ENCODE results near the gene TLL2.

Gene TLL2

DNA sequence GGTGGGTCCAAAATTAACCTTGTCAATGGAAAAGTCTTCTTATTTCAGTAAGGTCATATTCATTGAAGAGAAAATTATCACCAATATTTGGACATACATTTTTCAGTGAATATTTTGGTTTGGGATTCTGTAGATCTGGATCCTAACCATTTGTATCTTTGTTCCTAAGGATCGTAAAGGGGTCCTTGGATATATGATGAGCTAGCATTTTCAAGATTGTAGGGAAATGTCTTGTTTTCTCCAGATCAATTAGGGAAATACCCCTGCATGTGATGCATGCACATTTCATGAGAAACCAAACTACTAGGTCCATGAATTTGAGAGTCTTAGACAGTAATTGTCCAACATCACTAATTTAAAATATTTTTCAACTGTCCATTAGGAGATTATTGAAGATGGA, 191.5 kb downstream of the TLL2 start:
- no peak for ATAC-seq (ENCODE audit: insufficient read depth, low read depth)
- DNase-seq, result no peak
- Histone ChIP-seq H3K4me1 (ENCODE audit: insufficient read depth, low read length) (no peaks in the 10 kb centered on the region), H2AFZ (ENCODE audit: low read depth, low read length) (no peak overlapping the region), H3K4me3 (ENCODE audit: low read depth in 1 of 2, low read length in 2 of 2) (no peak overlapping the region), H3K9me3 (ENCODE audit: insufficient read depth, low read length, severe bottlenecking) (no peaks in the 10 kb centered on the region), H3K27me3 (ENCODE audit: insufficient read depth, low read length, poor library complexity) (no peaks in the 10 kb centered on the region), H3K27ac (ENCODE audit: low read length) (no peak overlapping the region), H3K79me2 (ENCODE audit: insufficient read depth, low read length) (no peaks in the 10 kb centered on the region), H3K36me3 (ENCODE audit: insufficient read depth, low read length) (peaks cover 98% of the 10 kb centered on the region), H3K9ac (ENCODE audit: low read depth, low read length) (no peak overlapping the region), H3K4me2 (ENCODE audit: insufficient read depth, low read length) (no peak overlapping the region), H4K20me1 (ENCODE audit: insufficient read depth, low read length) (no peaks in the 10 kb centered on the region; the same call in 1 of the 2 replicates)
- TF ChIP-seq EZH2 (IDR thresholded peaks at IDR 0.05; ENCODE audit: borderline replicate concordance, low read depth, low read length, severe bottlenecking), result no peak
- TF ChIP-seq, protein P1, sequence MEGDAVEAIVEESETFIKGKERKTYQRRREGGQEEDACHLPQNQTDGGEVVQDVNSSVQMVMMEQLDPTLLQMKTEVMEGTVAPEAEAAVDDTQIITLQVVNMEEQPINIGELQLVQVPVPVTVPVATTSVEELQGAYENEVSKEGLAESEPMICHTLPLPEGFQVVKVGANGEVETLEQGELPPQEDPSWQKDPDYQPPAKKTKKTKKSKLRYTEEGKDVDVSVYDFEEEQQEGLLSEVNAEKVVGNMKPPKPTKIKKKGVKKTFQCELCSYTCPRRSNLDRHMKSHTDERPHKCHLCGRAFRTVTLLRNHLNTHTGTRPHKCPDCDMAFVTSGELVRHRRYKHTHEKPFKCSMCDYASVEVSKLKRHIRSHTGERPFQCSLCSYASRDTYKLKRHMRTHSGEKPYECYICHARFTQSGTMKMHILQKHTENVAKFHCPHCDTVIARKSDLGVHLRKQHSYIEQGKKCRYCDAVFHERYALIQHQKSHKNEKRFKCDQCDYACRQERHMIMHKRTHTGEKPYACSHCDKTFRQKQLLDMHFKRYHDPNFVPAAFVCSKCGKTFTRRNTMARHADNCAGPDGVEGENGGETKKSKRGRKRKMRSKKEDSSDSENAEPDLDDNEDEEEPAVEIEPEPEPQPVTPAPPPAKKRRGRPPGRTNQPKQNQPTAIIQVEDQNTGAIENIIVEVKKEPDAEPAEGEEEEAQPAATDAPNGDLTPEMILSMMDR (IDR thresholded peaks at IDR 0.05; ENCODE audit: borderline replicate concordance, extremely low read depth, low read length, poor library complexity, severe bottlenecking), result no peak

DNA sequence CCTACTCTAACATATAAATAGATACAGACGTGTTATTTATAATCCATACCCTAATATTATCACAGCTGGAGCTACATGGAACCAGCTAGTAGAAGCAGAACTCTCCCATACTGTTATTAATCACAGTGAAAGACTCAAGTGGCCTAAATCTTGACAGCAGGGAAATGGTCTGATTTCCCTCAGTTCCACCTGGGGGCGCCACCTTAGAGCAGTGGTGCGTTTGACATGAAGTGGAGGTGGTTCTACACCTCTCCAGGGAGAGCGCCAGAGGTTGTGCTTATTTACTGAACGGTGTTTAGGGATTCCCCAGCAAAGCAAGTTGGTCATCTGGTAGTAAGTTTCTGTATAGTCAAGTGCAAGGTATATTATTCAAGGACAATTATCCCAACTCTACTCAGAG, 191.9 kb downstream of the TLL2 start:
- Histone ChIP-seq H3K27me3 (ENCODE audit: insufficient read depth, low read length, poor library complexity) (no peaks in the 10 kb centered on the region), H4K20me1 (ENCODE audit: insufficient read depth, low read length) (no peaks in the 10 kb centered on the region; the same call in 1 of the 2 replicates), H3K9me3 (ENCODE audit: insufficient read depth, low read length, severe bottlenecking) (no peaks in the 10 kb centered on the region), H3K36me3 (ENCODE audit: insufficient read depth, low read length) (peaks cover 94% of the 10 kb centered on the region), H3K4me3 (ENCODE audit: low read depth in 1 of 2, low read length in 2 of 2) (no peak overlapping the region), H3K4me1 (ENCODE audit: insufficient read depth, low read length) (no peaks in the 10 kb centered on the region), H3K79me2 (ENCODE audit: insufficient read depth, low read length) (peaks cover 4% of the 10 kb centered on the region; the same call in 1 of the 2 replicates), H2AFZ (ENCODE audit: low read depth, low read length) (no peak overlapping the region), H3K27ac (ENCODE audit: low read length) (no peak overlapping the region), H3K9ac (ENCODE audit: low read depth, low read length) (no peak overlapping the region), H3K4me2 (ENCODE audit: insufficient read depth, low read length) (no peak overlapping the region)
- TF ChIP-seq, protein P1 (IDR thresholded peaks at IDR 0.05; ENCODE audit: borderline replicate concordance, extremely low read depth, low read length, poor library complexity, severe bottlenecking), result peak; percentile 46
- TF ChIP-seq EZH2 (IDR thresholded peaks at IDR 0.05; ENCODE audit: borderline replicate concordance, low read depth, low read length, severe bottlenecking), result no peak
- DNase-seq (no peak), ATAC-seq (ENCODE audit: insufficient read depth, low read depth) (no peak)

DNA sequence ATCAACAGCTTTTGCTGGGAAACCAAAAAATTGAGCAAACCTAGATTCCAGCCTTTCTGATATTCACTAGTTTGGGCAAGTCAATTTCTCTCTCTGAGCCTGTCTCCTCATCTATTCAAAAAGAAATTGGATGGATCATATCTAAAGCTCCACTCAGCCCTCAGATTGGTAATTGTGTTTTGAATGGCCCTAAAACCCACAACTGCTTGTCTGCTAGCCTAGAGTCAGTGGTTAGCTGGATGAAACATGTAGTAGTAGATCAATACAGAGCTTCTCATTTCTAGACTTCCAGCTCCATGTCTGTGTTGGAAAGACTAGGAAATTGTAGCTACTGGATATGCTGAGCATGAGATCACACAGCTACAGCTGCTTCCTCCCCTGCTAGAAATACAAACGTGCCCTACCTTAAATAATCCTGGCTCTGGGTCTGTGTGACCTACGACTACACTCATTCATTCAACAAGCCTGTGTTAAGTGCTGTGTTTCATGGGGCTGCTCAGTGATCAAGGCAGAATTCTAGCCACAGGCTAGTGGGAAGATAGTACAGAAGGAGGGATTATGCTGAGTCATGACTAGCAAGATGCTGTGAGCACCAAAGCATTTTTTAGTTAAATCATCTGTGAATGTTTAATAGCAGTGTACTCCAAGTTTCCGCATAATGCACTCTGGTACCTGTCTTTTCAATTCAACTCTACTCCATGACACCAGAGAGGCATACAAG, 193.8 kb downstream of the TLL2 start:
- no peak for TF ChIP-seq EZH2 (IDR thresholded peaks at IDR 0.05; ENCODE audit: borderline replicate concordance, low read depth, low read length, severe bottlenecking)
- TF ChIP-seq, protein P1 (IDR thresholded peaks at IDR 0.05; ENCODE audit: borderline replicate concordance, extremely low read depth, low read length, poor library complexity, severe bottlenecking), result no peak
- Histone ChIP-seq H3K27me3 (ENCODE audit: insufficient read depth, low read length, poor library complexity) (no peaks in the 10 kb centered on the region), H3K79me2 (ENCODE audit: insufficient read depth, low read length) (peaks cover 21% of the 10 kb centered on the region), H3K36me3 (ENCODE audit: insufficient read depth, low read length) (peaks cover 88% of the 10 kb centered on the region), H3K9me3 (ENCODE audit: insufficient read depth, low read length, severe bottlenecking) (no peaks in the 10 kb centered on the region), H4K20me1 (ENCODE audit: insufficient read depth, low read length) (no peaks in the 10 kb centered on the region; the same call in 1 of the 2 replicates), H3K4me1 (ENCODE audit: insufficient read depth, low read length) (peaks cover 12% of the 10 kb centered on the region), H3K27ac (ENCODE audit: low read length) (no peak overlapping the region; the same call in 1 of the 2 replicates), H3K9ac (ENCODE audit: low read depth, low read length) (no peak overlapping the region), H3K4me3 (ENCODE audit: low read depth in 1 of 2, low read length in 2 of 2) (no peak overlapping the region), H2AFZ (ENCODE audit: low read depth, low read length) (no peak overlapping the region), H3K4me2 (ENCODE audit: insufficient read depth, low read length) (no peak overlapping the region)
- ATAC-seq (ENCODE audit: insufficient read depth, low read depth), result no peak
- no peak for DNase-seq
